K562 treated with DMSO at 1 percent for 4 hours (cell line): ENCODE data around the gene MADD. TPM values are rescaled to one million over a fixed set of nuclear protein-coding genes. Genes with fewer than 3 reads are reported as not detected.

Experiments
- total RNA-seq: library from RNA; unstranded; fragments of 300-600 nt; gene quantifications from 2 replicates; pipeline ENCODE4 v1.2.3, GENCODE V29; 2022; ENCODE audit not compliant: insufficient read depth

MADD gene
- 43.1 and 57.8 TPM in 2 replicates for total RNA-seq

GRCh38 chr11:47269829-47270305 is at the start of gene MADD:
MADD (plus strand) TSS chr11:47270133.

GRCh38 chr11:47248664-47249377 is 21.1 kb upstream of the MADD start, which contains the start of gene ACP2:
ACP2 (minus strand) TSS chr11:47248814; CDS start chr11:47248789, 25 bp downstream.

GRCh38 chr11:47257517-47258316 is 12.2 kb upstream of the MADD start, which contains the start of gene NR1H3:
NR1H3 (plus strand) TSS chr11:47257996; CDS start chr11:47259217, 1,221 bp downstream.

GRCh38 chr11:47352556-47352955 is 82.6 kb downstream of the MADD start, which contains the start of gene MYBPC3:
MYBPC3 (minus strand) TSS chr11:47352702; CDS start chr11:47352647, 55 bp downstream.

GRCh38 chr11:47378010-47378835 is 108.3 kb downstream of the MADD start, which contains the start of gene SPI1:
SPI1 (minus strand) TSS chr11:47378547; CDS start chr11:47378353, 194 bp downstream.

Other genes starting within 250 kb of the MADD start
- 65.4 and 97.1 TPM in 2 replicates for gene ARFGAP2, start 93.3 kb upstream of the MADD start, total RNA-seq
- gene PACSIN3, start 83.7 kb upstream of the MADD start, total RNA-seq = 5.1 and 7.0 TPM in 2 replicates
- gene DDB2, start 55.2 kb upstream of the MADD start, total RNA-seq = 12.1 and 15.4 TPM in 2 replicates
- 20.0 and 26.4 TPM in 2 replicates for gene ACP2, start 21.3 kb upstream of the MADD start, total RNA-seq
- gene NR1H3, start 12.1 kb upstream of the MADD start, total RNA-seq = 16.8 and 20.0 TPM in 2 replicates
- not detected in 2 replicates for gene MYBPC3, start 82.6 kb downstream of the MADD start, total RNA-seq
- 88.6 and 115 TPM in 2 replicates for gene SPI1, start 108.4 kb downstream of the MADD start, total RNA-seq
- gene SLC39A13, start 138.5 kb downstream of the MADD start, total RNA-seq = 19.1 and 32.3 TPM in 2 replicates
- 226 and 257 TPM in 2 replicates for gene PSMC3, start 156.3 kb downstream of the MADD start, total RNA-seq
- 0.86 TPM in 1 of 2 replicates, not detected in the other for gene RAPSN, start 179.0 kb downstream of the MADD start, total RNA-seq